ENCODE measurements around the gene DLL1. TPM values are rescaled to one million over a fixed set of nuclear protein-coding genes. Genes with fewer than 3 reads are reported as not detected.
A peak's percentile ranks its signal among the peaks of the same experiment; 100 is the strongest.

The DLL1 gene
- total RNA-seq, 1 donor from 2014 or later = 23.8 TPM

GRCh38 chr6:170283212-170284081 is 7.4 kb downstream of the DLL1 start:
- DNase-seq (ENCODE audit: low spot score) = peak; percentile 87

GRCh38 chr6:170282512-170283158 is 8.2 kb downstream of the DLL1 start:
- peak; percentile 74 for DNase-seq (ENCODE audit: low spot score)

GRCh38 chr6:170281331-170282292 is 9.3 kb downstream of the DLL1 start:
- DNase-seq (ENCODE audit: low spot score) = peak; percentile 73

GRCh38 chr6:170280689-170281045 is 10.2 kb downstream of the DLL1 start:
- peak; percentile 59 for DNase-seq (ENCODE audit: low spot score)

- peak; percentile 91 for DNase-seq (ENCODE audit: low spot score)
These were observed 10.7 kb downstream of the DLL1 start for GRCh38 chr6:170279977-170280688.

- no peak for DNase-seq (ENCODE audit: low spot score)
These were observed 11.5 kb downstream of the DLL1 start for GRCh38 chr6:170279426-170279825.

- DNase-seq (ENCODE audit: low spot score) = no peak
These were observed 12.2 kb downstream of the DLL1 start for GRCh38 chr6:170278743-170279094.

GRCh38 chr6:170277893-170278742 is 12.8 kb downstream of the DLL1 start:
- DNase-seq (ENCODE audit: low spot score) = no peak

- no peak for DNase-seq (ENCODE audit: low spot score)
These were observed 14.4 kb downstream of the DLL1 start for GRCh38 chr6:170276369-170277057.

GRCh38 chr6:170274713-170275560 is 15.9 kb downstream of the DLL1 start:
- DNase-seq (ENCODE audit: low spot score) = no peak

- no peak for DNase-seq (ENCODE audit: low spot score)
These were observed 17.2 kb downstream of the DLL1 start for GRCh38 chr6:170273681-170274080.

GRCh38 chr6:170273191-170273590 is 17.7 kb downstream of the DLL1 start:
- DNase-seq (ENCODE audit: low spot score) = no peak

- no peak for DNase-seq (ENCODE audit: low spot score)
These were observed 18.4 kb downstream of the DLL1 start for GRCh38 chr6:170272341-170273065.

GRCh38 chr6:170271771-170272314 is 19.0 kb downstream of the DLL1 start:
- DNase-seq (ENCODE audit: low spot score) = no peak

- DNase-seq (ENCODE audit: low spot score) = no peak
These were observed 19.8 kb downstream of the DLL1 start for GRCh38 chr6:170270984-170271593.

GRCh38 chr6:170269846-170270541 is 20.9 kb downstream of the DLL1 start:
- no peak for DNase-seq (ENCODE audit: low spot score)
